Endothelial cell of coronary artery (primary cell): ENCODE results near the gene SCNN1G. TPM values are rescaled to one million over a fixed set of nuclear protein-coding genes. Genes with fewer than 3 reads are reported as not detected.

Experiments
- total RNA-seq: library from RNA; depleted of rRNA; stranded (reverse); fragments of >200 nt; gene quantifications from 2 replicates; pipeline ENCODE4 v1.2.3, GENCODE V29; 2014

The SCNN1G gene
- not detected in 2 replicates for total RNA-seq

GRCh38 chr16:23182679-23183542, at the start of gene SCNN1G:
TSS of gene SCNN1G (plus strand) at chr16:23182745. CDS start at chr16:23186272, 3,527 bp downstream.

GRCh38 chr16:23149267-23149992, 33.1 kb upstream of the SCNN1G start, which contains the start of gene USP31:
TSS of gene USP31 (minus strand) at chr16:23149452. CDS start at chr16:23149270, 182 bp downstream.

Other genes with a start within 250 kb of the SCNN1G start
- gene USP31, start 33.3 kb upstream of the SCNN1G start, total RNA-seq = 10.8 and 17.7 TPM in 2 replicates
- under 0.01 TPM in 1 of 2 replicates, not detected in the other for gene SCNN1B, start 119.6 kb downstream of the SCNN1G start, total RNA-seq